Testis (tissue), 2 donors: ENCODE measurements around the gene AFF1.

Source experiments
- POLR2A ChIP-seq: fragments of 450-650 bp; IDR thresholded peaks from one replicate; pipeline ENCODE4 v1.6.1; 2017; ENCODE audit warnings: antibody characterized with exemption, mild to moderate bottlenecking, moderate library complexity
- TF ChIP-seq, protein P1 (sequence below), 3 experiments: fragments of 450-650 bp in 2 of 3; fragments of 200-600 bp in 1 of 3; sonication (generic) in 1 of 3; IDR thresholded peaks; one replicate each; pipeline ENCODE4 v1.5.1; 2016 to 2019; ENCODE audit warnings: antibody characterized with exemption in 3 of 3, mild to moderate bottlenecking in 2 of 3, moderate library complexity in 1 of 3

DNA sequence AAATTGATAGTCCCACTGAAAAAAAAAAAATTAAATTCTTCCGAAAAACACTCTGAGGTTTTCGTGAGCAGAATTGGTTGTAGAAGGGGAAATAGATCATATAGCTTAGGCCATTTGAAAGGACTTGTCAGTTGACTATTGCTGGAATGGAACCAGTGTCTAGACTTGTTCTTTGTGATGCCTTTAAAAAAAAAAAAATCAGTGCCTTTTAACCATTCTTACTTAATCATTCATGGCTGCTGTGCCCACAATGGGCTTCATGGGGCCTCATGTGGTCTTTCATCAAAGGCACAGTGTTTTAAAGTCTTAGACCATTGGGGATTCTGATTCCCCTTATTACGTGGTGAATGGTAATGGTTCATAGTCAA lies 139.3 kb downstream of the AFF1 start:
- TF ChIP-seq, protein P1, sequence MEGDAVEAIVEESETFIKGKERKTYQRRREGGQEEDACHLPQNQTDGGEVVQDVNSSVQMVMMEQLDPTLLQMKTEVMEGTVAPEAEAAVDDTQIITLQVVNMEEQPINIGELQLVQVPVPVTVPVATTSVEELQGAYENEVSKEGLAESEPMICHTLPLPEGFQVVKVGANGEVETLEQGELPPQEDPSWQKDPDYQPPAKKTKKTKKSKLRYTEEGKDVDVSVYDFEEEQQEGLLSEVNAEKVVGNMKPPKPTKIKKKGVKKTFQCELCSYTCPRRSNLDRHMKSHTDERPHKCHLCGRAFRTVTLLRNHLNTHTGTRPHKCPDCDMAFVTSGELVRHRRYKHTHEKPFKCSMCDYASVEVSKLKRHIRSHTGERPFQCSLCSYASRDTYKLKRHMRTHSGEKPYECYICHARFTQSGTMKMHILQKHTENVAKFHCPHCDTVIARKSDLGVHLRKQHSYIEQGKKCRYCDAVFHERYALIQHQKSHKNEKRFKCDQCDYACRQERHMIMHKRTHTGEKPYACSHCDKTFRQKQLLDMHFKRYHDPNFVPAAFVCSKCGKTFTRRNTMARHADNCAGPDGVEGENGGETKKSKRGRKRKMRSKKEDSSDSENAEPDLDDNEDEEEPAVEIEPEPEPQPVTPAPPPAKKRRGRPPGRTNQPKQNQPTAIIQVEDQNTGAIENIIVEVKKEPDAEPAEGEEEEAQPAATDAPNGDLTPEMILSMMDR (IDR thresholded peaks at IDR 0.05), result no peak
- no peak for TF ChIP-seq POLR2A
